ENCODE data around the gene FDXR. TPM values are rescaled to one million over a fixed set of nuclear protein-coding genes. Genes with fewer than 3 reads are reported as not detected.

The FDXR gene
- total and polyA plus RNA-seq, 5 donors from 2014 or later: 5.4 to 15.7 (median 7.8) TPM

DNA sequence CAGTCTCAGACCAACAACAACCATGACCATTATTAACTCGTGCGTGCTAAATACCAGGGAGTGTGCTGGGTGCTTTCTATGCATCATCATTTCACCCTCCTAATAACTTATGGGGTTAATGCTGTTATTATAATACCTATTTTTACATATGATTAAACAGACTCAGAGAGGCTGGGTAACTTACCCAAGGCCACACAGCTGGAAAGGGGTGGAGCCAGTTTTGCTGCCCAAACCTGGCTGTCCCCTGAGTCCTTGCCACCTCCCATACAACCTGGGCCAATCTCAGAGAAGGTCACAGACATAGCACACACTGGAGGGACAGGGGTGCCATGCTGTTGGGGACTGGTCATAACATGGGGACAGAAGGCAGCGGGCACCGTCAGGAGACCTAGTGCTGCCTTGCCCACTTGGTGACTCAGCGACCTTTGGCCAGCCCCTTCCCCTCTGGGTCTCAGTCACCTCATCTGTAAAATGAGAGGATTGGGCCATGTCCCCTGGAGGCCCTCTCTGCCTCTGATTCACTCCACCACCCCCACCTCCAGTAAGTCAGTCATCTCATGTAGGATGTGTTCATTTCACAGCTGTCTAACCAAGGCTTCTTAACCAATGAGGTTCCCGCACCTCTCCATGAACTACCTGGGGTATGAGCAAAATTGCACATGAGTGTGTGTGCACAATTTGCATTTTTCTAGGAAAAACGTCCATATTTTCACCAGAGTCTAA is 32.1 kb upstream of the FDXR start:
- ATAC-seq (ENCODE audit: low read depth in 2 of 2) (no peak), DNase-seq (no peak)
- H3K27ac ChIP-seq (ENCODE audit: insufficient read depth, low read length, poor library complexity, severe bottlenecking): no peak overlapping the region
- H3K4me1 Mint-ChIP-seq: peaks cover 0 to 2% (median 0%) of the 10 kb centered on the region in 4 donors
- no peaks in the 10 kb centered on the region for H3K36me3 ChIP-seq (ENCODE audit: control insufficient read depth, insufficient read depth, low read length)
- H3K4me3 ChIP-seq (ENCODE audit: low read depth, low read length): no peak overlapping the region
- H3K27me3 Mint-ChIP-seq: peaks cover 14% of the 10 kb centered on the region
- H3K36me3 Mint-ChIP-seq: no peaks in the 10 kb centered on the region
- H3K27me3 ChIP-seq (ENCODE audit: control insufficient read depth, insufficient read depth, low read length): peaks cover 2% of the 10 kb centered on the region
- H3K9me3 Mint-ChIP-seq: no peaks in the 10 kb centered on the region
- no peak overlapping the region for H3K4me3 Mint-ChIP-seq
- no peaks in the 10 kb centered on the region for H3K9me3 ChIP-seq (ENCODE audit: control insufficient read depth in 2 of 2, low read length in 2 of 2)
- no peaks in the 10 kb centered on the region for H3K4me1 ChIP-seq (ENCODE audit: control insufficient read depth, insufficient read depth, low read length, poor library complexity, severe bottlenecking)
- no peak overlapping the region for H3K27ac Mint-ChIP-seq

DNA sequence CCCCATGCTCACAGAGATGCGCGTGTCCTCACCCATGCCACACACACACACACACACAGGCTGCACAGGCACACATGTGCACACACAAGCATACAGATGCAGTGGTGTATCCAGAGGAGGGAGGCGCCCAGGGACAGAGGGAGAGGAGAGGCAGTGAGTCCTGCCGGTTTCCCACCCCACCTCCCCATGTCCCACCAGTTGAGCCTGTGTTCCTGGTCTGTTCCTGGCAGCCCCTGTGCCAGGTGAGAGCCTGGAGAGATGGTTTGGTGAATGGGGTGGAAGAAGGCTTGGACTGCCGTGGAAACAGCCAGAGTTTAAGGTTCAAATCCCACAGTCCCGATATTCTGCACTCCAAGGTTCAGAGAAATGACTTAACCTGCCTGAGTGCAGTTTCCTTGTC is 30.9 kb upstream of the FDXR start:
- H3K4me3 ChIP-seq (ENCODE audit: low read depth, low read length): no peak overlapping the region
- H3K27me3 ChIP-seq (ENCODE audit: control insufficient read depth, insufficient read depth, low read length): peaks cover 2% of the 10 kb centered on the region
- DNase-seq (no peak), ATAC-seq (ENCODE audit: low read depth in 2 of 2) (no peak)
- no peak overlapping the region for H3K27ac ChIP-seq (ENCODE audit: insufficient read depth, low read length, poor library complexity, severe bottlenecking)
- Mint-ChIP-seq H3K4me1 (peaks cover 0 to 2% (median 0%) of the 10 kb centered on the region in 4 donors), H3K27ac (no peak overlapping the region), H3K4me3 (no peak overlapping the region), H3K9me3 (no peaks in the 10 kb centered on the region), H3K27me3 (peaks cover 23% of the 10 kb centered on the region), H3K36me3 (no peaks in the 10 kb centered on the region)
- H3K36me3 ChIP-seq (ENCODE audit: control insufficient read depth, insufficient read depth, low read length): no peaks in the 10 kb centered on the region
- H3K9me3 ChIP-seq (ENCODE audit: control insufficient read depth in 2 of 2, low read length in 2 of 2): no peaks in the 10 kb centered on the region
- no peaks in the 10 kb centered on the region for H3K4me1 ChIP-seq (ENCODE audit: control insufficient read depth, insufficient read depth, low read length, poor library complexity, severe bottlenecking)

DNA sequence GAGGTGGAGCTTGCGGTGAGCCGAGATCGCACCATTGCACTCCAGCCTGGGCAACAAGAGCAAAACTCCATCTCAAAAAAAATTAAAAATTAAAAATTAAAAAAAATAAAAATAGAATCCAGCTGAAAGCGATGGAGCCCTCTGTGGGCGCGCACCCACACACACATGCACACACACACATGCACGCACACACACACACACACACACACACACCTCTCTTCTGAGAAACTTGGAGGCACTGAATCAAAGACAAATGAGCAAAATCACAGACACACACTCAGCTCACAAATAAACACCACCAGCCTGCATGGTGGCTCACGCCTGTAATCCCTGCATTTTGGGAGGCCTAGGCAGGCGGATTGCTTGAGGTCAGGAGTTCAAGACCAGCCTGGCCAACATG is 30.2 kb upstream of the FDXR start:
- no peak overlapping the region for H3K4me3 ChIP-seq (ENCODE audit: low read depth, low read length)
- H3K4me1 Mint-ChIP-seq: no peaks in the 10 kb centered on the region
- no peak overlapping the region for H3K4me3 Mint-ChIP-seq
- H3K9me3 ChIP-seq (ENCODE audit: control insufficient read depth in 2 of 2, low read length in 2 of 2): no peaks in the 10 kb centered on the region
- H3K36me3 ChIP-seq (ENCODE audit: control insufficient read depth, insufficient read depth, low read length): no peaks in the 10 kb centered on the region
- DNase-seq (no peak), ATAC-seq (ENCODE audit: low read depth in 2 of 2) (no peak)
- H3K27ac ChIP-seq (ENCODE audit: insufficient read depth, low read length, poor library complexity, severe bottlenecking): no peak overlapping the region
- H3K4me1 ChIP-seq (ENCODE audit: control insufficient read depth, insufficient read depth, low read length, poor library complexity, severe bottlenecking): no peaks in the 10 kb centered on the region
- no peaks in the 10 kb centered on the region for H3K36me3 Mint-ChIP-seq
- peaks cover 2% of the 10 kb centered on the region for H3K27me3 ChIP-seq (ENCODE audit: control insufficient read depth, insufficient read depth, low read length)
- H3K9me3 Mint-ChIP-seq: no peaks in the 10 kb centered on the region
- H3K27me3 Mint-ChIP-seq: peaks cover 29% of the 10 kb centered on the region
- H3K27ac Mint-ChIP-seq: no peak overlapping the region

DNA sequence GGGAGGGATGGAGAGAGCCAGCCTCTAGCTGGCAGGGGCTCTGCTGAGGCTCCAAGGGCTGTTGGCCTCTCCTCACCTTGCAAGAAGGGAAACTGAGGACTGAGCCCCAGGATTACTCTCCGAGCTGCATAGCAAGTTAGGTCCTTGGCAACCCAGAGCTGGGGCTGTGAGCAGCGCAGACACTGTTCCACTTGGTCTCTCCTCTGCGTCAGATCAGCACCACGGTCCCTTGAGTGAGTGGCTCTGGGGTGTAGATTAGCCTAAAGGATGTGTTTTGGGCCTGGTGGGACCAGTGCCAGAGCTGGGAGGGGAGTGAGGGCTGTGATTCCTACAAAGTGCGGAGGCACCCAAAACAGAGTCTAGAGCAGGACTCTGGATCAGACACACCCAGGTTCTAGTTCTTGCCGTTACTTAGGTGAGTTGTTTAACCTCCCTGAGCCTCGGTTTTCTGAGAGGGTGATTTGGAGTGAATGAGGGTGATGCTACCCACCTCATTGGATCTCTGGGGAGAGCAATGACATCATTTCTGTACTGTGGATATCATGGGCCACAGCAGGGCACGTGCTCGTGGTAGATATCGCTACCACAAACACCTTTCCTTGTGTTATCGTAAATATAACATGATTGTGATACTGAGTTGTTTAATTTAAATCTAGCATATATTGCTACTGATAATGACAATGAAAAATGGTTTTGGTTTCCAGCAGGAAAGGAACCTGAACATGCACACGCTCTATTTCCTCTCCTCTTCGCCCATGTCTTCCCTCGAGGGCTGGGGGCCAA is 28.8 kb upstream of the FDXR start:
- H3K36me3 Mint-ChIP-seq: no peaks in the 10 kb centered on the region
- Histone ChIP-seq H3K36me3 (ENCODE audit: control insufficient read depth, insufficient read depth, low read length) (no peaks in the 10 kb centered on the region), H3K4me1 (ENCODE audit: control insufficient read depth, insufficient read depth, low read length, poor library complexity, severe bottlenecking) (no peaks in the 10 kb centered on the region), H3K27me3 (ENCODE audit: control insufficient read depth, insufficient read depth, low read length) (peaks cover 4% of the 10 kb centered on the region), H3K4me3 (ENCODE audit: low read depth, low read length) (no peak overlapping the region), H3K9me3 (ENCODE audit: control insufficient read depth in 2 of 2, low read length in 2 of 2) (no peaks in the 10 kb centered on the region), H3K27ac (ENCODE audit: insufficient read depth, low read length, poor library complexity, severe bottlenecking) (no peak overlapping the region)
- no peak for DNase-seq
- no peaks in the 10 kb centered on the region for H3K4me1 Mint-ChIP-seq
- H3K27me3 Mint-ChIP-seq: peaks cover 29% of the 10 kb centered on the region
- no peak overlapping the region for H3K4me3 Mint-ChIP-seq
- no peaks in the 10 kb centered on the region for H3K9me3 Mint-ChIP-seq
- H3K27ac Mint-ChIP-seq: no peak overlapping the region
- ATAC-seq (ENCODE audit: low read depth in 2 of 2): no peak

DNA sequence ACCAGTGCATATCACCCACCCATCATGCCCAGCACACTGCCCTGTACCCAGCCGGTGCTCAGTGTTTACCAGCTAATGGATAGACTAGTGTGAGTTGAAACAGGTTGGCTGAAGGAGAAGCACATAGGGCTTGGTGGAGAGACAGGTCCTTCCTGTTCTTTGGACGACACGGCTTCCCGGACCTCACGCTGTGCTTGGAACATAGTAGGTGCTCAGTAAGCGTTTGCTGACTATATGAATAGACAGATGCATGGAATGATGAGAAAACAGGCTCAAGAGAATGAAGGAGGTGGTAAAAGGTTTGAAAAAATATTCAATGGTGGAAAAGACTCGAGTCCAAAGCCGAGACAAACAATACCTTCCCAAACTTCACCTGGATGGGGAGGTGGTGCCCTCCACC is 27.4 kb upstream of the FDXR start:
- Histone ChIP-seq H3K27me3 (ENCODE audit: control insufficient read depth, insufficient read depth, low read length) (peaks cover 9% of the 10 kb centered on the region), H3K4me1 (ENCODE audit: control insufficient read depth, insufficient read depth, low read length, poor library complexity, severe bottlenecking) (no peaks in the 10 kb centered on the region), H3K36me3 (ENCODE audit: control insufficient read depth, insufficient read depth, low read length) (no peaks in the 10 kb centered on the region), H3K4me3 (ENCODE audit: low read depth, low read length) (no peak overlapping the region), H3K27ac (ENCODE audit: insufficient read depth, low read length, poor library complexity, severe bottlenecking) (no peak overlapping the region), H3K9me3 (ENCODE audit: control insufficient read depth in 2 of 2, low read length in 2 of 2) (no peaks in the 10 kb centered on the region)
- no peak overlapping the region for H3K27ac Mint-ChIP-seq
- ATAC-seq (ENCODE audit: low read depth in 2 of 2) (no peak), DNase-seq (no peak)
- H3K9me3 Mint-ChIP-seq: no peaks in the 10 kb centered on the region
- H3K4me1 Mint-ChIP-seq: no peaks in the 10 kb centered on the region
- H3K36me3 Mint-ChIP-seq: no peaks in the 10 kb centered on the region
- H3K27me3 Mint-ChIP-seq: peaks cover 37% of the 10 kb centered on the region
- no peak overlapping the region for H3K4me3 Mint-ChIP-seq

DNA sequence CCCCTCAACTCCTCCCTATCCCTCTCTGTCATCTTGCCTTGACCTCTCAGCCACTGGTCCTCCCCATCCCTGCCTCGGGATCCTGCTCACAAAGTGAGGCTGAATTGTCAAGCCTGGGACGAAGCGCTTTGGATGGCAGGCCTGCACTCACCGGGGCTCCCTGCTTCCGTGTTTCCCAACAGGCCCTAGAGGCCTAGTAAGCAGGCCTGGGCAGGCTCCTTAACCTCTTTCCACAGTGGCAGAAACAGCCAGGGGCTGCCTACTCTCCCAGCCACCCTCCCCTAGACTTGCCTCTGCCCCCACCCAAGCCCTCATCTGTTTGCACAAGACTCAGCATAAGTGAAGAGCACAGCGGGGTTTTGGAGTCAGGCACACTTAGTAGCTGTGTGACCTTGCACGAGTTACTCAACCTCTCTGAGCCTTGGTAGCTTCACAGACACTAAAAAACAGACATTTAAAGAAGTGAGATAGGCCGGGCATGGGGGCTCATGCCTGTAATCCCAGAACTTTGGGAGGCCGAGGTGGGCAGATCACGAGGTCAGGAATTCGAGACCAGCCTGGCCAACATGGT is 25.7 kb upstream of the FDXR start:
- H3K36me3 ChIP-seq (ENCODE audit: control insufficient read depth, insufficient read depth, low read length): no peaks in the 10 kb centered on the region
- Mint-ChIP-seq H3K27ac (no peak overlapping the region), H3K36me3 (no peaks in the 10 kb centered on the region), H3K9me3 (no peaks in the 10 kb centered on the region), H3K27me3 (peaks cover 48% of the 10 kb centered on the region), H3K4me1 (peaks cover 0 to 2% (median 1%) of the 10 kb centered on the region in 4 donors), H3K4me3 (no peak overlapping the region)
- DNase-seq (no peak), ATAC-seq (ENCODE audit: low read depth in 2 of 2) (no peak)
- peaks cover 9% of the 10 kb centered on the region for H3K27me3 ChIP-seq (ENCODE audit: control insufficient read depth, insufficient read depth, low read length)
- peaks cover 2% of the 10 kb centered on the region for H3K4me1 ChIP-seq (ENCODE audit: control insufficient read depth, insufficient read depth, low read length, poor library complexity, severe bottlenecking)
- no peak overlapping the region for H3K4me3 ChIP-seq (ENCODE audit: low read depth, low read length)
- H3K27ac ChIP-seq (ENCODE audit: insufficient read depth, low read length, poor library complexity, severe bottlenecking): no peak overlapping the region
- H3K9me3 ChIP-seq (ENCODE audit: control insufficient read depth in 2 of 2, low read length in 2 of 2): no peaks in the 10 kb centered on the region

DNA sequence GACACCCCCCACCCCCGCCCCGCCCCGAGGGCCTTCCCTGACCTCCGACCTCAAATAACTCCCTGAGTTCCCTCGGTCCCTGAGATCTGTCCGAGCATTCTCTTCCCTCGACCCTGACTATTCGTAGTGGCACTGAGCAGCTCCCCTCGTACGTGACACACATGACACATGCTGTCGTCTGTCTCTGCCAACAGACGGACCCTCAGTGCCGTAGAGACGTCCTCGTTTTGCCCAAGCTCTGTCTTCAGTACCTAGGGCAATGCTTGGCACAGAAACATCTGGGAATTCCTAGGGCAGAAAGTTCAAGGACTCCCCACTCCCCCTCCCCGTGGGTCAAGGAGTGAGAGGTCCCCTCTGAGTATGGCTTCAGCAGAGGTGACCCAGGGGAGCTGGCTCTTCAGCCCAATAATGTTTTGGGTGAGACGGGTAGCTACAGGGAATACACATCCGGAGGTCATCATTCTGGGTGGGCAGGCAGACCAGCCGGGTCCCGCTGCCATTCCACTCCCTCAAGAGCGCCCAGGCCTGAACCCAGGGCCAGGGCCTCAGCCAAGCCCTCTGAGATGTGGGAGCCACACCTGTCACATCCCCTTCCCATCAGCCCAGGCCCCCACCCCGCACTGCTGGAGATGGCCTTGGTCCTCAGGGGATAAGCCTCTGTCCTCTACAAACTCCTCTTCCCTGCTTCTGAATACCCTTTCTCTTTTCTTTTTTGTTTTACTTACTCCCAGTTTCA is 21.3 kb upstream of the FDXR start:
- H3K4me3 ChIP-seq (ENCODE audit: low read depth, low read length): no peak overlapping the region
- Mint-ChIP-seq H3K27ac (no peak overlapping the region), H3K9me3 (no peaks in the 10 kb centered on the region), H3K36me3 (no peaks in the 10 kb centered on the region), H3K4me1 (peaks cover 0 to 2% (median 1%) of the 10 kb centered on the region in 4 donors), H3K27me3 (peaks cover 53% of the 10 kb centered on the region), H3K4me3 (peak overlapping the region in 2 of 4 donors; percentile 22 to 67)
- peaks cover 9% of the 10 kb centered on the region for H3K27me3 ChIP-seq (ENCODE audit: control insufficient read depth, insufficient read depth, low read length)
- no peaks in the 10 kb centered on the region for H3K36me3 ChIP-seq (ENCODE audit: control insufficient read depth, insufficient read depth, low read length)
- H3K9me3 ChIP-seq (ENCODE audit: control insufficient read depth in 2 of 2, low read length in 2 of 2): no peaks in the 10 kb centered on the region
- ATAC-seq (ENCODE audit: low read depth in 2 of 2) (no peak), DNase-seq (no peak)
- H3K27ac ChIP-seq (ENCODE audit: insufficient read depth, low read length, poor library complexity, severe bottlenecking): no peak overlapping the region
- H3K4me1 ChIP-seq (ENCODE audit: control insufficient read depth, insufficient read depth, low read length, poor library complexity, severe bottlenecking): peaks cover 9% of the 10 kb centered on the region
